GM21381 (cell line): ENCODE data around the gene EEF2.
"Not testable (repeated sequence)": the region's sequence is repeated elsewhere in the genome, so short reads cannot be mapped to it uniquely, and the experiment has no call there.

ENCODE experiments used
- ATAC-seq: cut with Tn5 transposase; IDR thresholded peaks from one replicate; pipeline ENCODE4 v1.9.1; 2021; ENCODE audit warnings: mild to moderate bottlenecking, moderate library complexity; ENCODE audit not compliant: unreplicated experiment

Gene EEF2

DNA sequence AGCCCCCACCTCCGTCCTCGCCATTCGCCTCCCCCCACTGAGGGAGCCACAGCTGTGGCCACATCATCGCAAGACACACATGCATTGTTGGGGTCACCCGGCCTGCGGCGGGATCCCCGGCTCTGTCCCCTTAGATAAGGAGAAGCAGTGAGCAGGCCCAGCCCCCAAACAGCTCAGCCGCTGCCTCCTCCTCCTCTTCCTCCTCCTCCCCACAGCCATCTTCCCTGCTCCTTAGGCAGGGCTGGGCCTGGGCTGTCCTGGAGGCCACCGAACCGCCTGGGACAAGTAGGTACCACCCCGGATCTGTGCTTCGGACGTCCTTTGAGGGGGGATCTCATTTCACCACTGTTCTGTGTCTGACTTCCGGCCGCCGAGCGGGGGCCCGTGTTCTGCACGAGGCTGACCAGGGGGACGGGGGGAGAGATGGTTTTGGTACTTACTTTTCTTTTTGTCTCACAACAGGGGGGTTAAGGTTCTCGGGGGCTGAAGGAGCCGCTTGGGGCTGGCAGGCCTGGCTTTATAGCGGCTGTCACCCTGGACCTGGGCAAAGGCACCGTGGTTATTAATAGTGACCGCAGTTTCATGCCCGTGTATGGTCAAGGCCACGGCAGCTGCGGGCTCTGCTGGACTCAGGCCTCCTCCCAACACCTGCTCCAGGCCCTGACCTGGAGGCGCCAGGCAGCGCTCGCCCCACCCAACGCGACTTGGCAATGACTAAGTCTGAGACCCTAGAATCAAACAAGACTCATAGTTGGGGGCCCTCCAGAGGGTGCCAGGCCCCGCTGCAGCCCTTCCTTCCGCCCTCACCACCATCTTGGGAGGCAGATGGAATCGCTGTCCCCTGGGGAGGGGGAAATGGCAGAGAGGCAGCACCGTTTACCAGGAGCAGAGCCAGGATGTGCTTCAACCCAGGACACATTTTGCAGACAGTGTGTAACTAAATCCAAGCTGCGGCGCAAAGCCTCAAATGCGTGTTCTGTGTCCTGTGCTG is 34.1 kb downstream of the EEF2 start:
- ATAC-seq: no peak

- no peak for ATAC-seq
Observed at GRCh38 chr19:3949997-3950859, 35.0 kb downstream of the EEF2 start.

DNA sequence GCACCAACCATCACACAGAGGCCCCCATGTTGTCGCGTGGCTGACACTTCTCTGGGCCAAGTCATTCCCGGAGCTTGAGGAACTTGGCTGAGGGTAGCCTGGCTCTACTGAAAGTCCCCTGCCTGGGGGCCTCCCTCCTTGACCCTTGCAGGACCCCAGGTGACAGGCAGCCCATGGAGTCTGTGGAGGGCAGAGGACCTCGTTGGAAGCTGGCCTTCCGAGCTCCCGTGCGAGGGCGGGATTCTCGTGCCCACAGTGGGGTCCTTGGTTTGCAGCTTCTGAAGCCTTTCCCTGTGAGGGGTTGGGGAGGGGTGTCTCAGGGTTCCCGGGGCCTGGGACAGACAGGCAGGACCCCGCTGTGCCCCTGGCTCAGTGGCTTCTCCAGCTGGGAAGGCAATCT is 36.0 kb downstream of the EEF2 start:
- ATAC-seq: no peak

- not testable (repeated sequence) for ATAC-seq
Observed at GRCh38 chr19:3947316-3947933, 37.8 kb downstream of the EEF2 start.

DNA sequence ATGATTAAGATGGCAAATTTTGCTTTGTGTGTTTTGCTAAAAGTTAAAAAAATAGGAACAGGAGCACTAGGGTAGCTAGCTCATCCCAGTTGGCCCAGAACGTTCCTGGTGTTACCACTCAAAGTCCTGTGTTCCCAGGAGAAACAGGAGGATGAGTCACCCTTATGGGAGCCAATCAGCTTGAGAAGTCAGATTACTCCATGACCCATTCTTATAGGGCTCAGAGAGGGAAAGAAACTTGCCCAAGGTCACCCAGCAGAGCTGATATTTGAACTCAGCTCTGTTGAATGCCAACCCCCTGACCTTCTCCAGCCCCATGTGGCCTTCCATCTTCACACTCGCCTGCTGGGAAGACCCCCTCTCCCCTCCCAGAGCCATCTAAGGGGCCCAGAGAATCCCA is 39.4 kb downstream of the EEF2 start:
- ATAC-seq: no peak

DNA sequence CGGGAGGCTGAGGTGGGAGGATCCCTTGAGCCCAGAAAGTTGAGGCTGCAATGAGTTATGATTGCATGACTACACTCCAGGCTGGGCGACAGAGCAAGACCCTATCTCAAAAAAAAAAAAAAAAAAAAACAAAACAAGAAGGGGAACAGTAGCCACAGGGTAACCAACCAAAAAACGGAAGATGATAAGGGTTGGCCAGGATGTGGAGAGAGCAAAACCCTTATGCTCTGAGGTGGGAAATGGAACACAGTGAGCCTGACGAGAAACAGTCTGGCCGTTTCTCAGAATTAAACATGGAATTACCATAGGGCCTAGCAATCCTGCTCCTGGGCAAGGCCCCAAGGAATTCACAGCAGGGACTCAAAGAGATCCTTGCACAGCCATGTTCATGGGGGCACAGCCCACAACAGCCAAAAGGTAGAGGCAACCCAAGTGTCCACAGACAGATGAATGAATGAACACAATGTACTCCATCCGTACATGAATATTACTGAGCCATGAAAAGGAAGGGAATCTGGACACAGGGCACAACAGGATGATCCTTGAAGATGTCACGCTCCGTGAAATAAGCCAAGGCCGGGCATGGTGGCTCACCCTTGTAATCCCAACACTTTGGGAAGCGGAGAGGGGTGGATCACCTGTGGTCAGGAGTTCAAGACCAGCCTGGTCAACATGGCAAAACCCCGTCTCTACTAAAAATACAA is 41.1 kb downstream of the EEF2 start:
- no peak for ATAC-seq

- no peak for ATAC-seq
Observed at GRCh38 chr19:3942790-3943409, 42.4 kb downstream of the EEF2 start.

DNA sequence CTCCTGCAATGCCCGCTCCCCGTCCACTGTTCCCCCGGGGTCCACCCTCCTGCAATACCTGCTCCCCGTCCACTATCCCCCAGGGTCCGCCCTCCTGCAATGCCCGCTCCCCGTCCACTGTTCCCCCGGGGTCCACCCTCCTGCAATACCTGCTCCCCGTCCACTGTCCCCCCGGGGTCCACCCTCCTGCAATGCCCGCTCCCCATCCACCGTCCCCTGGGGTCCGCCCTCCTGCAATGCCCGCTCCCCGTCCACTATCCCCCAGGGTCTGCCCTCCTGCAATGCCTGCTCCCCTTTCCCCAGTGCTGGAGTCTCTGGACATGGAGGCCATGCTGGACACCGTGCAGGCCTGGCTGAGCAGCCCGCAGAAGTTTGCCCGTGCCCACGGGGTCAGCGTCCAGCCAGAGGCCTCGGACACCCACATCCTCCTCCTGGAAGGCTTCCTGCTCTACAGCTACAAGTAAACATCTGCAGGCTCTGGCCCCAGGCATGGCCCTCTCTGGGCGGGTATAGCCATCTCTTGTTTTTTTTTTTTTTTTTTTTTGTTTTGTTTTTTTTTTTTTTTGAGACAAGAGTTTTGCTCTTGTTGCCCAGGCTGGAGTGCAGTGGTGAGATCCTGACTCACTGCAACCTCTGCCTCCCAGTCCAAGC is 46.8 kb downstream of the EEF2 start:
- not testable (repeated sequence) for ATAC-seq

- no peak for ATAC-seq
Observed at GRCh38 chr19:3936506-3937442, 48.5 kb downstream of the EEF2 start.

DNA sequence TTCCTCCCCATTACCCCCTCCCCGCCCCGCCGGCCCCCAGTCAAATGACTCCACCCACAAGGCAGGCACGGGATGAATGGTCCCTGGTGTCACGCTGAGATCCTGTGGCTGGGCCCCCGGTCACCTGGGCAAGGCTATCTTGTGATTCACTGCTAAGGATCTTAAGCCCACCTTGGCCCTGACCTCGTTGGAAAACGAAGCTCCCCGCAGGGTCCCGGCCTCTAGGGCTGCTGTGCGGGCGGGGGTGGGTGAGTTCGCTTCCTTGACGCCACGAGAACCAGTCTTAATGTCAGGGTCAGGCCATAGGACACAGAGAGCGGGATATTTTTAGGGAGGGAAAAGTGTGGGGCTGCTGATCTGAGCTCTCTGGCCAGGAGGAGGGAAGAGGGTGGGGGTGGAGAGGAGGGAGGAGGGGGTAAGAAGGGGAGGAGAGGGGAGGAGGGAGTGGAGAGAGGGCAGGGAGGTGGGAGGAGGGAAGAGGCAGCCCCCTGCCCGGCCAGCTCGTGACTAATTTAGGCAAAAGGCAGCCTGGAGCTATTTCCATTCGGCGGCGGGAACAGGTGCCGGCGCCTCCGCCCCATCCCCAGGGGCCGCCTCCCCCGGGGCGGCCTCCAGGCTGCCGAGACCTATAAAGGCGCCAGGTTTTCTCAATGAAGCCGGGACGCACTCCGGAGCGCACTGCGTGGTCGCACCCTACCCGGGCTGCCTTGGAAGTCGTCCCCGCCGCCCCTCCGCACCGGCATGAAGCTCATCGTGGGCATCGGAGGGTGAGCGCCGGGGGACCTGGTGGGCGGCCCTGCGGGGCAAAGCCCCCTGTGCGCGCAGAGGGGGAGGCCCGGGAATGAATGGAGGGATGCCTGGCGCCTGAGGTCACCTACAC is 52.1 kb downstream of the EEF2 start, which contains the start of gene NMRK2:
Gene NMRK2, plus strand, starts transcription at position 139 of the 880 bp plus-strand sequence. Its CDS starts 603 bp downstream, at position 742.
- no peak for ATAC-seq

DNA sequence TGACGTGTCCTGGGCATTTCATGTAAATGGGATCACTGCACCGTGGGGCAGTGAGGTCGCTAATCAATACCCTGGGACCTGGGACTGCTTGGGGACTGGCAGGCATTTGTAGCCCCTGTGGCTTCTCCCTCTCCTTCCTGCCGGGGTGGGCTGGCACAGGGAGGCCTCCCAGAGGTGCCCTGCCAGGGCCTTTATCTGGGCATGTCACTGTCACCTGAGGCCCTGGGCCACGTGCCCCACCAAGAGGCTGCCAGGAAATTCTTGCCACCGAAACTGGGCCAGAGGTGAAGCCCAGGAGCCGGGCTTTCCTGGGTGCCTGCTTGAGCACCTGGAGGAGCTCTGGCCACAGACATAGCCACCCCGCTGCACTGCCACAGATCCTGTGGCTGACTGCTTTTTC is 54.2 kb downstream of the EEF2 start:
- ATAC-seq: no peak
